Caco-2 (cell line): ENCODE data around the gene GEMIN5. TPM values are rescaled to one million over a fixed set of nuclear protein-coding genes. Genes with fewer than 3 reads are reported as not detected.

Experiments used
- BruUV-seq: library from RNA; stranded (reverse); fragments of 400-500 nt; replicated peaks from 2 replicates; lab custom pipeline; 2021; lab: Mats Ljungman, UMichigan
- CTCF ChIA-PET: fragments of 300-600 bp; sonication (Branson Sonifier 250); formaldehyde crosslinking; loops from one replicate; lab custom pipeline; 2022; ENCODE audit warnings: antibody characterized with exemption; lab: Charles Lee
- POLR2A ChIA-PET: fragments of 300-600 bp; sonication (Branson Sonifier 250); formaldehyde crosslinking; loops from one replicate; lab custom pipeline; 2022; ENCODE audit warnings: antibody characterized with exemption; lab: Charles Lee
- DNase-seq, 2 experiments: peaks; one replicate each; pipeline versions ENCODE4 v3.0.0 to v3.0.0-alpha.2; 2020 to 2022
- H3K27me3 ChIP-seq: replicated peaks from 2 replicates; pipeline ENCODE4 v1.6.0; 2011; ENCODE audit warnings: low read length; ENCODE audit not compliant: control insufficient read depth, insufficient read depth
- H3K36me3 ChIP-seq: 2 replicates; pipeline ENCODE4 v1.5.1; 2011; ENCODE audit warnings: low read length; ENCODE audit not compliant: control insufficient read depth, insufficient read depth
- H3K4me1 ChIP-seq: fragments of 250-450 bp; sonication (Bioruptor Pico); 2 replicates; pipeline ENCODE4 v1.5.1; 2020; ENCODE audit warnings: mild to moderate bottlenecking
- H3K4me3 ChIP-seq: 2 replicates; pipeline ENCODE4 v1.5.1; 2011; ENCODE audit warnings: low read depth, mild to moderate bottlenecking, control low read depth, low read length
- H3K9me3 ChIP-seq: fragments of 250-450 bp; sonication (Bioruptor Pico); 2 replicates; pipeline ENCODE4 v1.5.1; 2020; ENCODE audit warnings: mild to moderate bottlenecking, moderate library complexity
- H3K27ac Mint-ChIP-seq: one replicate; pipeline ENCODE4 v1.8.0; 2022; ENCODE audit warnings: mixed read lengths; ENCODE audit not compliant: unreplicated experiment
- H3K27me3 Mint-ChIP-seq: one replicate; pipeline ENCODE4 v1.8.0; 2022; ENCODE audit warnings: mixed read lengths; ENCODE audit not compliant: insufficient read depth, unreplicated experiment
- H3K36me3 Mint-ChIP-seq: one replicate; pipeline ENCODE4 v1.8.0; 2022; ENCODE audit warnings: mild to moderate bottlenecking, mixed read lengths; ENCODE audit not compliant: insufficient read depth, unreplicated experiment
- H3K4me1 Mint-ChIP-seq: one replicate; pipeline ENCODE4 v1.8.0; 2022; ENCODE audit warnings: low read depth, mixed read lengths; ENCODE audit not compliant: unreplicated experiment
- H3K4me3 Mint-ChIP-seq: one replicate; pipeline ENCODE4 v1.8.0; 2022; ENCODE audit warnings: mild to moderate bottlenecking, moderate library complexity, mixed read lengths; ENCODE audit not compliant: unreplicated experiment
- H3K9me3 Mint-ChIP-seq: one replicate; pipeline ENCODE4 v1.8.0; 2022; ENCODE audit warnings: mixed read lengths; ENCODE audit not compliant: unreplicated experiment
- intact Hi-C: fragments of 100-400 bp; cut with micrococcal nuclease; formaldehyde crosslinking; loops from one replicate; pipeline ENCODE4 v1.10.0; 2022; ENCODE audit not compliant: unreplicated experiment
- total RNA-seq: library from RNA; stranded (reverse); gene quantifications from 2 replicates; pipeline ENCODE4 v1.2.3, GENCODE V29; 2022
- TF ChIP-seq, protein P1 (sequence below), 2 experiments: fragments of 200-600 bp in 1 of 2; IDR thresholded peaks; 1 replicate in 1 of 2; 2 replicates in 1 of 2; pipeline versions ENCODE4 v1.5.1 to v1.8.0; 2011 to 2022; ENCODE audit warnings: antibody characterized with exemption in 1 of 2, control low read depth in 1 of 2, inconsistent platforms in 1 of 2, low read depth in 1 of 2, low read length in 1 of 2, mild to moderate bottlenecking in 1 of 2, moderate library complexity in 1 of 2; ENCODE audit not compliant: insufficient read depth in 1 of 2, severe bottlenecking in 1 of 2, unreplicated experiment in 1 of 2

The GEMIN5 gene
- total RNA-seq, 1 experiment from 2014 or later, result 20.7 TPM

DNA sequence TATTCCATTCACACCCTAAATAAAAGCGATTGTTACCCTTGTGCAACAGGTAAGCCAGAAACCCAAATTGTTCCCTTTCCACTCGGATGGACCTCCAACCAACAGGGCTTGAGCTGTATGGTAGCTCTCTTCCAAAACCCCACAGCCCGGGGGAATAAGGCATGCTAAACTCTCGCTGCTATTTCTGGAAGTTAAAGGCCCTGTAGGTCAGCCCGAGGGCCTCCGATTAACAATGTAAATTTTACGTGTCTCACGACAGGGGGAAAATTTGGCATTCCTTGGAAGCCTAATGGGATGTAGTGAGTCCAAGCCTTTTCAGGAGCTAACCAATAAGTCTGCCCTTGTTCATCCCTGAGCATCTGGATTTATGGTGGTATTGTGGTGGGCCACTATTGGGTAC is 53.6 kb downstream of the GEMIN5 start:
- H3K4me1 Mint-ChIP-seq, result no peaks in the 10 kb centered on the region
- no peak overlapping the region for H3K4me3 ChIP-seq
- peaks cover 18% of the 10 kb centered on the region for H3K9me3 ChIP-seq
- ChIA-PET POLR2A (no interaction called here), CTCF (no interaction called here)
- intact Hi-C loops, result no loop called here
- no peak overlapping the region for H3K27ac Mint-ChIP-seq
- DNase-seq, result no peak
- TF ChIP-seq, protein P1, sequence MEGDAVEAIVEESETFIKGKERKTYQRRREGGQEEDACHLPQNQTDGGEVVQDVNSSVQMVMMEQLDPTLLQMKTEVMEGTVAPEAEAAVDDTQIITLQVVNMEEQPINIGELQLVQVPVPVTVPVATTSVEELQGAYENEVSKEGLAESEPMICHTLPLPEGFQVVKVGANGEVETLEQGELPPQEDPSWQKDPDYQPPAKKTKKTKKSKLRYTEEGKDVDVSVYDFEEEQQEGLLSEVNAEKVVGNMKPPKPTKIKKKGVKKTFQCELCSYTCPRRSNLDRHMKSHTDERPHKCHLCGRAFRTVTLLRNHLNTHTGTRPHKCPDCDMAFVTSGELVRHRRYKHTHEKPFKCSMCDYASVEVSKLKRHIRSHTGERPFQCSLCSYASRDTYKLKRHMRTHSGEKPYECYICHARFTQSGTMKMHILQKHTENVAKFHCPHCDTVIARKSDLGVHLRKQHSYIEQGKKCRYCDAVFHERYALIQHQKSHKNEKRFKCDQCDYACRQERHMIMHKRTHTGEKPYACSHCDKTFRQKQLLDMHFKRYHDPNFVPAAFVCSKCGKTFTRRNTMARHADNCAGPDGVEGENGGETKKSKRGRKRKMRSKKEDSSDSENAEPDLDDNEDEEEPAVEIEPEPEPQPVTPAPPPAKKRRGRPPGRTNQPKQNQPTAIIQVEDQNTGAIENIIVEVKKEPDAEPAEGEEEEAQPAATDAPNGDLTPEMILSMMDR (IDR thresholded peaks at IDR 0.05; ENCODE audit: insufficient read depth in 1 of 2, low read depth in 1 of 2, low read length in 1 of 2, severe bottlenecking in 1 of 2, unreplicated experiment in 1 of 2), result no peak
- H3K36me3 ChIP-seq, result peaks cover 6% of the 10 kb centered on the region; the same call in 1 of the 2 replicates
- H3K27me3 Mint-ChIP-seq, result no peaks in the 10 kb centered on the region
- peaks cover 79% of the 10 kb centered on the region for H3K36me3 Mint-ChIP-seq
- H3K4me1 ChIP-seq, result no peaks in the 10 kb centered on the region
- H3K27me3 ChIP-seq, result no peaks in the 10 kb centered on the region
- no TSS peak for BruUV-seq
- H3K9me3 Mint-ChIP-seq, result peaks cover 33% of the 10 kb centered on the region
- no peak overlapping the region for H3K4me3 Mint-ChIP-seq

DNA sequence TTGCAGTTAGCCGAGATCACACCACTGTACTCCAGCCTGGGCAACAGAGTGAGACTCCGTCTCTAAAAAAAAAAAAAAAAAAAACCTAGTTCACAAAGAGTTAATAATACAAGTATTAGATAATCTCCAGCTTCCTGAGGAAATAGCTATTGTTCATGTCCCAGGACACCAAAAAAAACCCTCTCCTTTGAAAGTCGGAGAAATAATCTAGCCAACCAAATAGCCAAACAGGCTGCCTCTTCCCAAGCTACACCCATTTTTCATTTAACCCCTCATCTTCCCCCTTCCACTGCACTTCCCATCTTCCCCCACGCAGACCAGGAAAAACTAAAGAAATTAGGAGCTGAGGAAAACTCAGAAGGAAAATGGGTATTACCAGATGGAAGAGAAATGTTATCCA is 56.0 kb downstream of the GEMIN5 start:
- H3K36me3 ChIP-seq, result peaks cover 6% of the 10 kb centered on the region; the same call in 1 of the 2 replicates
- peaks cover 26% of the 10 kb centered on the region for H3K9me3 ChIP-seq
- no peak overlapping the region for H3K4me3 Mint-ChIP-seq

GRCh38 chr5:154878642-154879335 is 59.2 kb downstream of the GEMIN5 start:
- TF ChIP-seq, protein P1 (IDR thresholded peaks at IDR 0.05; ENCODE audit: insufficient read depth in 1 of 2, low read depth in 1 of 2, low read length in 1 of 2, severe bottlenecking in 1 of 2, unreplicated experiment in 1 of 2), result no peak
- BruUV-seq, result no TSS peak
- Mint-ChIP-seq H3K27me3 (no peaks in the 10 kb centered on the region), H3K27ac (no peak overlapping the region), H3K36me3 (peaks cover 75% of the 10 kb centered on the region), H3K4me1 (no peaks in the 10 kb centered on the region), H3K4me3 (no peak overlapping the region), H3K9me3 (peaks cover 19% of the 10 kb centered on the region)
- POLR2A ChIA-PET, result no interaction called here
- CTCF ChIA-PET, result no interaction called here
- Histone ChIP-seq H3K9me3 (peaks cover 8% of the 10 kb centered on the region), H3K36me3 (no peaks in the 10 kb centered on the region), H3K27me3 (no peaks in the 10 kb centered on the region), H3K4me1 (no peaks in the 10 kb centered on the region), H3K4me3 (no peak overlapping the region)
- no peak for DNase-seq
- intact Hi-C loops, result no loop called here

More for the DNA sequence above, 56.0 kb downstream of the GEMIN5 start:
- Histone ChIP-seq H3K4me3 (no peak overlapping the region), H3K4me1 (no peaks in the 10 kb centered on the region), H3K27me3 (no peaks in the 10 kb centered on the region)
- Mint-ChIP-seq H3K27ac (no peak overlapping the region), H3K9me3 (peaks cover 37% of the 10 kb centered on the region), H3K36me3 (peaks cover 70% of the 10 kb centered on the region), H3K4me1 (no peaks in the 10 kb centered on the region), H3K27me3 (no peaks in the 10 kb centered on the region)
- ChIA-PET POLR2A (no interaction called here), CTCF (no interaction called here)
- intact Hi-C loops, result no loop called here
- no peak for DNase-seq
- BruUV-seq, result no TSS peak
- TF ChIP-seq, protein P1 (IDR thresholded peaks at IDR 0.05; ENCODE audit: insufficient read depth in 1 of 2, low read depth in 1 of 2, low read length in 1 of 2, severe bottlenecking in 1 of 2, unreplicated experiment in 1 of 2), result no peak
